ENCODE results near the gene ZMYND8.

DNA sequence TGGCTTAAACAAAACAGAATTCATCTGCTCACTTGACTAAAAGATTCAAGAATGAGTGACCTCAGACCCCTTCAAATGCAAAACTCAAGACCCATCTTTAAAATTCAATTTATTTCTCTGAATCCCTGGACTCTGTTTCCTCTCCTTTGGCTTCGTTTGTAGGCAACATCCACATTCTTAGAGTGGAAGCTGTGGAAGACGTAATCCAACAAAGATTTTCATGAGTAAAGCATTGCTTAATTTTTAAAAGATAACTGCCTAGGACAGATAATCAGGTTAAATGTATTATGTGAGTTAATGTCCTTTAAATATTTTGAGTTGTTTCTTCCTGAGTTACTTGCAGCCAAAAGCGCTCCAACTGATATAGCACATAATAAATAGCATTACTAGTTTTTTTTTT, 164.5 kb downstream of the ZMYND8 start:
- TF ChIP-seq EZH2 (IDR thresholded peaks at IDR 0.05; ENCODE audit: insufficient read depth, poor library complexity, severe bottlenecking): no peak
- TF ChIP-seq EZH2phosphoT487 (IDR thresholded peaks at IDR 0.05; ENCODE audit: insufficient read depth, low read depth): no peak

All from GM23248 (cell line).